Skeletal muscle cell (primary cell): Measurements from ENCODE around the gene TNFSF15.

Experiments used
- DNase-seq: peaks from one replicate; pipeline ENCODE4 v3.0.0-alpha.2; 2010; ENCODE audit warnings: low read depth
- H3K4me3 ChIP-seq: 2 replicates; pipeline ENCODE4 v1.5.1; 2011; ENCODE audit warnings: low read depth, mild to moderate bottlenecking, control low read depth, low read length, moderate library complexity

The TNFSF15 gene

DNA sequence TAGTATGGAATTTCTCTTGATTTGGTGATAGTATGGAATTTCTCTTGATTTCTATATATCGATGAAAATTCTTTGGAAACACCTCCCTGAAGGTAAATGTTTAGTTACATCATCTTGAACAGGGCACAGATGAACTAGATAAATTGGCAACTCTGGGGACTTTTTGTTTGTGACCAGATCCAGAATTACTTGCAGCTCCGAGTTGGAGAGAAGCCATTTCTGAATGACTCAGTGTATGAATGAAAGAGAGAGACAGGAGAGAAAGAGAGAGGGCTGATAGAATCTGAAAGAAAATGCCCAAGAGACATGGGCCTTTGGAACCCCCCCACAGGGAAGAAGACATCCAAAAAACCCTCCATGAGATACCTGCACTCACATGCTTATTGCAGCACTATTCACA is 14.1 kb downstream of the TNFSF15 start:
- no peak overlapping the region for H3K4me3 ChIP-seq
- no peak for DNase-seq

DNA sequence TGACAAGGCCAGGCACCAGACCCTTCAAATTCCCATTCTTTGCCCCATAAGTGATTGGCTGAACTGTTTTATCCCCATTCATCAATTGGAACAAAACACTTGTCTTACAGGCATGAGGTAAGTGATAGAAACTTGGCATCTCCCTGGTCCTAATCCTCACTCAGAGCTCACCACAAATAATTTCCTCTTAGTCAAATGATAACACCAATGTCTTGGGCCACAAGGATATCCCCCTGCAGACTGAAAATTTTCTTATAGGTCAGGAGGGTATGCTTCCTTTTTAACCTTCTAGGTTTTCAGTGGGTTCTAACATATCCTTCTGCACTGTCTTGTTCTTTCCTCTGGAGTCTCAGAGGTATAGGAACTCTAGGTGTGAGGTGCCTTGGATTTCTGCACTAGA is 14.5 kb downstream of the TNFSF15 start:
- no peak overlapping the region for H3K4me3 ChIP-seq
- DNase-seq, result no peak

DNA sequence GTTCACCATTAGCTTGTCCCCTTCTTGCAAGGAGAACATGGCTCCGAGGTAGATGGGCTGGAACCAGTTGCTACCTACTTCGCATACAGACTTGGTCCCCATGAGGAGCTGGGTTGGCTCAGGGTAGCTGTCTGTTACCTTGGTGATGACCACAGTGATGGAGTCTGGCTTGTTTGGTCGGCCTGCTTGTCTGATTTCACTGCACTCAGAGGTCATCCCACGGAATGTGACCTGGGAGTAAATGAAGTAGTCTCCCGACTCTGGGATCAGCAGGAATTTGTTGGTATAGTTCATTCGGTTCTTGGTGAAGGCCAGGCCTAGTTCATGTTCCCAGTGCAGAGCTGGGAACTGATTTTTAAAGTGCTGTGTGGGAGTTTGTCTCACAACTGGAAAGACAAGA is 15.3 kb downstream of the TNFSF15 start:
- DNase-seq, result no peak
- no peak overlapping the region for H3K4me3 ChIP-seq

DNA sequence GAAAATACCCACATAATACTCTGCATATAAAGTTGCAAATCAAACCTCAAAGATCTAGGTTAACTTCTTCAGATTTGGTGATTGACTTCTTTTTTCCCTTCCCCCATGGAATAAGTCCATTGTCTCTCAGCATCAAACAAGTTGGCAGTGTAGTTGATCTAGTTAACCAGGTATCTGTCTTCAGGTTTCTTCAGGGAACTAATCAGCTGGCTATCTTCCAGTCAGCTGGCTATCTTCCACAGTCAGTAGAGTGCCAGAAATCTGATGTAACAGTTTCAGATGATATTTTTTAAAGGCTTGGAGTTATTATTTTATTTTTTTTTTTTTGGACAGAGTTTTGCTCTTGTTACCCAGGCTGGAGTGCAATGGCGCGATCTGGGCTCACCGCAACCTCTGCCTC is 16.8 kb downstream of the TNFSF15 start:
- DNase-seq, result no peak
- H3K4me3 ChIP-seq, result no peak overlapping the region

DNA sequence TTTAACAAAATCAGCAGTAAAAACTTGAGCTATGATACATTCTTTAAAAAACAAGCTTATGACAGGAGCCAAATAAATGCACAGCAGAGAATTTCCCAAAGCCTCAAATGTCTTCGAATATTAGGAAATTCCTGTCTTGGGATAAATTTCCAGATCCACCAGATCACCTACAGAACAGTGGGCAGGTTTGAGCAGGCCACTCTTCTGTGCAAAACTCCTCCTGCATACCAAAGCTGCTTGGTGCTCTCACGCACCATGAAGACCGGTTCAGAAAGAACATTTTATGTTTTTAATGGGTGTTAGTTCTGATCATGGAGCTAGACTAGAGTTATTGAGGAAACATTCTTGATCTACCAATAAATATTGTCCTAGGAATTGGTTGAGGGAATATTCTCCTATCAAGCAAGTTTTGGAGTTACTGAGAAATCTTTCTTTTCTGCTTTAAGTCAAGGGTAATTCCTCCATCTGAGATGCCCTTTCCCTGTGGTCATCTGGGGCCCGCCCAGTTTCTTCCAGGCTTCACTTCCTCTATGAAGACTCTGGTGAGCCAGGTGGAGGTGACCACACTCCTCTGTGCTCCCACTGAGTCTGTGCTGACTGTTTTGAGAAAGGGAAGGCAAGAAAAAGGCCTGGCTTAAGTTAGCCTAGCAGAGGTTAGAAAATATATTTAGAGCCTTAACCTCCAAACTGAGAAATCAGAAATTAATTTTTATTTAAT is 17.9 kb downstream of the TNFSF15 start:
- no peak overlapping the region for H3K4me3 ChIP-seq
- DNase-seq, result no peak

- no peak for DNase-seq
- H3K4me3 ChIP-seq, result no peak overlapping the region
Observed at GRCh38 chr9:114787214-114787613, 18.6 kb downstream of the TNFSF15 start.

DNA sequence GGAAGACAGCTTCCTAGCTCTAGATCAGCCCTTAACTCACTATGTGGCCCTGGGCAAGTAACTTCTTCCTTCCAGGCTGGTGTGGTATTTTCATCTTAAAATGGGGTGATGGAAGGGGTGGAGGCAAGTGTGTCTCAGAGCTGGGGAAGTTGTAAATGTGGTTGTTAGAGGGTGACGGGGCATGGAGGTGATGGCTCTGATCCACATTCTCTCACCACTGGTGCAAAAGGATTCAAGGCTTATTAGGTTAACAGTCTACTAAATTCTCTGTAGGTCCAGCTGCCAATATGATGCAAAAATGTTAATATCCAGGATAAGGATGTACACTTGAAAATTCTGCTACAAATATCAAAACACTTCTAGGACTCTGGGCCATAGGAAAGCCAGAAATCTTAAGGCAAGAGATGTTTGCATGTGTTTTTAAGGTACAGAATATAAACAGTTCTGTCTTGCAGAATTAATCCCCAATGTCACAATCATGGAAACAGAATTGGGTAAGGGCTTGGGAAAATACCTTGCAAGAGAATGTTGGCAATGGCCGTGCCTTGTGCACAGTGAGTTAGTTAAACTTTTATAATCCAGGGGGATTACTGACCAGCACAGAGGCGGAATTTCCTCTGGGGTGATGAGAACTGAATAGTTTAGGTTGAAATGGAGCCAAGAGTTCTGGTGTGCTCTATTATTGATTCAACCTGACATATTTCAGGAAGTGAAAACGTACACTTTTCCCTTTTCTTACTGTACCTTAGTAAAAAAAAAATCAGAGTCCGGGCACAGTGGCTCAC is 19.8 kb downstream of the TNFSF15 start:
- peak; percentile 80 for DNase-seq
- no peak overlapping the region for H3K4me3 ChIP-seq

DNA sequence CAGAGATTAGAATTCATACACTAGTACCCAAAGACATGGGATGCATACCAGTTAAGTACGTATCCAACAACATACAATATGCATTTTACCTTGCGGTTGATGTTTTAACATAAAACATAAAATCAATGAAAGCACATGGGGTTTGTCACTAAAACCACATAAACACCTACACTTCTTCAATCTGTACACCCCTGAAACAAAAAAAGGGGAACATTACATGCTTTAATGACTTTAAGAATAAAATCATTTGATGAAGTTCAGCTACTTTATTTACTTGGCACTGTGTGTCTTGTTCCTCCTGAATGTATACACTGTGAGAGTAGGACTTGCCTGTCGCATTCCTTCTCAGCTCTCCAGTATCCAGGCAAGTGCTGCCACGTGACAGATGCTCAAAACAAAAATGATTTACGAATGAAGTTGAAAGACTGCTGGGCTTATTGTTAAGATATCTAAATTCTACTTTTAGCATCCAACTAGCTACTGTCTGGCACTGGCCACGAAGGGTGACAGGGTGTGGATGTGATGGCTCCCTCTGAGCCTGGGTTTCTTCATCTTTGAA is 21.0 kb downstream of the TNFSF15 start:
- H3K4me3 ChIP-seq, result no peak overlapping the region
- no peak for DNase-seq

DNA sequence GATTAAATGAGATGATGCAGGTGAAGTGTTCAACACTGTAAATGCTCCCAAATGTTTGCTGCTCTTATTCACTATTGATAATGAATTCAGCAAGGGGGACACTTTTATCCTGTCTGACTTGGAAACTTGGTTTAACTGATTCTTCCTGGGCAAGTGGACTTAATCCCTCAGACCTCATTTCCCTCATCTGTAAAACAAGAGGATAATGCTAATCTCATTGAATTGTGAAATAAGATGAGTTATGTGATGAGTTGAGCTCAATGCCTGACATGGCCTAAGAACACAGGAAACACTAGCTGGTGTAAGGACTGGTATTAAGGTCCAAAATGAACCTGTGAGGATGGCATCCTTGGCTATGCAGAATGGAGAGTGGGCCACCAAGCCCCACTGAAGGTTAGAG is 23.3 kb downstream of the TNFSF15 start:
- H3K4me3 ChIP-seq, result no peak overlapping the region
- no peak for DNase-seq

- H3K4me3 ChIP-seq, result no peak overlapping the region
- DNase-seq, result no peak
Observed at GRCh38 chr9:114779352-114779845, 26.4 kb downstream of the TNFSF15 start.

- no peak overlapping the region for H3K4me3 ChIP-seq
- peak; percentile 35 for DNase-seq
Observed at GRCh38 chr9:114777821-114778609, 27.8 kb downstream of the TNFSF15 start.

DNA sequence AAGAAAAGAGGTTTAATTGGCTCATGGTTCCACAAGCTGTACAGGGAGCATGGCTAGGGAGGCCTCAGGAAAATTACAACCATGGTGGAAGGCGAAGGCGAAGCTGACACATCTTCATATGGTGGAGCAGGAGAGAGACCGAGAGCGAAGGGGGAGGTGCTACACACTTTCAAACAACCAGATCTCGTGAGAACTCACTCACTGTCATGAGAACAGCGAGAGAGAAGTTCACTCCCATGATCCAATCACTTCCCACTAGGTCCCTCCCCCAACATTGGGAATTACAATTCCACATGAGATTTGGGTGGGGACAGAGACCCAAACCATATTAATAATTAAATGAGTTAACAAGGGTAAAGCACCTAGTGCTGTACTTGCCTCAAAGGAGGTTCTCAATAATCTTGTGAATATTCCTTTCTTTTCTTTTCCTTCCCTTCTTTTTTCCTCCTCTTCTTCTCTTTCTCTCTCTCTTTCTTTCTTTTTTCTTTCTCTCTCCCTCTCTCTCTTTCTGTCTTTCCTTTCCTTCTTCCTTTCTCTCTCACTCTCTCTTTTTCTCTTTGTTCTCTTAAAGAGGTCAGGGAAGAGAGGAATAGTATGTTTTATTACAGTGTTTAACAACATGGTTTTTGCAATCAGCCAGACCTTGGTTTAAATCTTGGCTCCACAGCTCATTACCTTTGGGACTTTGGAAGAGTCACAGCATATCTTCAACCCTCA is 29.0 kb downstream of the TNFSF15 start:
- DNase-seq, result no peak
- no peak overlapping the region for H3K4me3 ChIP-seq

- DNase-seq, result no peak
- no peak overlapping the region for H3K4me3 ChIP-seq
Observed at GRCh38 chr9:114775981-114776380, 29.9 kb downstream of the TNFSF15 start.

GRCh38 chr9:114775121-114775520 is 30.7 kb downstream of the TNFSF15 start:
- DNase-seq, result no peak

DNA sequence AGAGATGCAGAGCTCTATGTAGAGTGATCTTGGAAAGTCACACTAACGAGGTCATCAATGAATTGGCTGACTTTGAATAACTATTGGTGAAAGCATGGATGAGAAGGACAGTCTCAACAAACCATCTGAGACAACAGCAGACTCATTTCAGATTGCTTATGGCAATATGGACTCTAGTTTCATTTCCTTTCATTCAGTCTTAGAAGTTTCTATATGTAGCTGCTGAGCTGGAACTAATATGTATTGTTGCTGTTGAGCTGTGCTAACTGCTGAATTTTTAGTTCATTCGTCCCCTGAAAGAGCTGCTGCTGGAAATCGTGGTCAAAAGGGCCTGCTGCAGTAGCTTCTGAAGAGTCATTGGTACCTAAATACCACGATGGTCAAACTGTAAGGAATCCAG is 31.3 kb downstream of the TNFSF15 start:
- no peak for DNase-seq
- no peak overlapping the region for H3K4me3 ChIP-seq

More at GRCh38 chr9:114775121-114775520, 30.7 kb downstream of the TNFSF15 start:
- H3K4me3 ChIP-seq, result no peak overlapping the region

GRCh38 chr9:114771889-114772288 is 34.0 kb downstream of the TNFSF15 start:
- no peak for DNase-seq
- no peak overlapping the region for H3K4me3 ChIP-seq

DNA sequence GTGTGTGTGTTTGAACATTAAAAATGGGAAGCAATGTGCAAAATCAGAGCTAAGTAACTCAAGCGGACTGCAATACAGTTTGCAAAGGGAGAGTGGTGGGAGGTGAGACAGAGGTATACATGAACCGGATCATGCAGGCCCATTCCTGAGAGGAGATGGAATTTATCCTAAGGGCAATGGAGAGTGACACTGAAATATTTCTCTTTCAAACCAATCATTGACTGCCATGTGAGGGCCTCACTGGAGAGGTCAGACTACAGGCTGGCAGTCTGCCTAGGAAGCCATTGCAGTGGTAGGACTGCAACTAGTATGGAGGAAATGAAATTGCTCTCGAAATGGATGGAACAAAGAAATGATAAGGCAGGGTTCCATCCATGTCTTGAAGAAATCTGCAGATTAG is 34.8 kb downstream of the TNFSF15 start:
- H3K4me3 ChIP-seq, result no peak overlapping the region
- no peak for DNase-seq

DNA sequence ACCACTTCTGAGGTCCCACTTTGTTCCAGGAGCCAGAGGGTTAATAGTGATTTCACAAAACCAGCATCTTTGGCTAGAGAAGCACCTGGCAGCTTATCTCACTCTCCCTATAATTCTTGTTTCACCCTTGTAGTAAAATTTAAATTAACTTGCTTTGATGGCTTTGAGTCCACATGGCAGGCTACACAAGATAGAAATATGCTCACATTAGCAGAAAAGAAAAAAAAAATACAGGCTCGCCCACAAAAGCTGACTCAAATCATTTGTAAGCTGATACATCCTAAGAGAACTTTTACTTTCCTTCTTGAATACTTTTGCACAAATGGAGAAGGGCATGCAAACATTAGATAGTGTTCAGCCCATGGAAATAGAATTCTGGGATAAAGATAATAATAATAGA is 36.2 kb downstream of the TNFSF15 start:
- H3K4me3 ChIP-seq, result no peak overlapping the region
- no peak for DNase-seq

DNA sequence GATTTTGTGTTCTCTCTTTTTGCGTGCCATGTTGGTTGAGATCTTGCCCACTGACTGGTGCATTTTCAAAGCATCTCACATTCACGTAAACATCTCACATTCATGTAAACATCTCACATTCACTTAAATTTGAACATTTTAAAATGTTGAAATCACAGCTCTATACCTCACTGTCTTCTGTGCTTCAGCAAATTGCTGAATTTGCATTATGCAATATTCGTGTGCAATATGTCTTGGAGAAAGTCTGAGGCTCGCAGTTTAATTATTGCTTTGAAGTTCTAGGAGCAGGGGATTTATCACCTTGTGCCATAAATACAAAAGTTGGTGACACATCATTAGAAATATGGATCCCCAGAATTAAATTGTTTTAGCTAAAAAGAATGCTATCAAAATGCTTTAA is 42.6 kb downstream of the TNFSF15 start:
- no peak for DNase-seq
- H3K4me3 ChIP-seq, result no peak overlapping the region
